Measurements from ENCODE around the gene OR2J3.

DNA sequence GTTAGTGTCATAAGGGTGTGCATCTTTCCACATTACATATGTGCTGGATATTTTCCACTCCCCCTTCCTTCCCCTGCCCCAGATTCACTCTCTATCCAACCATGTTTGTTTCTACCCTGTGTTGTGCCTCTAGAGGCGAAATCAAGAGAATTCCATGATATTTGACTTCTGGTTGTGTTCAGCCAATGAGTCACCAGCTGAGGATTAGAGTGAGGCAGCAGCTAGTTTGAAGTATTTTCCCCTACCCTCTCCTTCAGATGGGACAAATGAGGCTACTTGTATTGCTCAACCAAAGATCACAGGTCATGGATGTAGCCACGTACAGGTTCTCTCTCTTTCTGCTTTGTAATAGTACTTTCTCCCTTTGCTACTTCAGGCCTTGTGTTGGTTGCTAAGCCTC is 38.3 kb downstream of the OR2J3 start:
- no peak for TF ChIP-seq CTCF (IDR thresholded peaks at IDR 0.05)
- no peak for TF ChIP-seq JUN (CRISPR knock-in tag; IDR thresholded peaks at IDR 0.05)
- TF ChIP-seq ELF4 (CRISPR knock-in tag; IDR thresholded peaks at IDR 0.05; ENCODE audit: low read depth) = no peak
